ENCODE results near the gene NRGN.

NRGN gene

DNA sequence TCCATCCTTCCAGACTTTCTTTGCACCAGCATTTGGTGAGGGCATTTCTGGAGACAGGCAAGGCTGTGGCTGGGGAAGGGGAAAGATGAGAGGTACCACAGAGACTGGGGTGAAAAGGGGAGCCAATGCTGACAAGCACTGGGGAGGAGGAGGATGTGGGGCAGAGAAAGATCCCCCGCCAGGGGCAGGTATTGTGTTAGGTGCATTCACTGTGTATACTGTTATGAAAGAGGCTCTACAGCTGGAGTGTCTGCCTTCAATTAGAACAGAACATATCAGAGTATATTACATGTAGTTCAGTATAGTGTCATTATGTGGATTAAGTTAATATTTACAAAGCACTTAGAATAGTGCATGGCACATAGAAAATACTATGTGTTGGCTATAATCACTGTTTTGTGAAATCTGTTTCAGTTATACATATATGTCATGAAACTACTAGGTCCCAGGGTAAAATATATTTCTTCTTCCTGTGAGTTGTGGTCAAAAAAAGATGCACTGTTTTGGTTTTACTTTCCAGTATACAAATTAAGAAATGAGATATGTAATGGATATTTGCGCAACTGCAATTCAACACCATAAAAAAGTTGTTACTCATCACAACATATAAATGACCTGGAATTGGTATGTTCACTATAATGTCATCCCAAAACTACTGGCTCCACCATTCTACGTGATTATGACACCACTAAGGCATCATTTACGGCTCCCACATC is 52.0 kb downstream of the NRGN start:
- no peak for DNase-seq

DNA sequence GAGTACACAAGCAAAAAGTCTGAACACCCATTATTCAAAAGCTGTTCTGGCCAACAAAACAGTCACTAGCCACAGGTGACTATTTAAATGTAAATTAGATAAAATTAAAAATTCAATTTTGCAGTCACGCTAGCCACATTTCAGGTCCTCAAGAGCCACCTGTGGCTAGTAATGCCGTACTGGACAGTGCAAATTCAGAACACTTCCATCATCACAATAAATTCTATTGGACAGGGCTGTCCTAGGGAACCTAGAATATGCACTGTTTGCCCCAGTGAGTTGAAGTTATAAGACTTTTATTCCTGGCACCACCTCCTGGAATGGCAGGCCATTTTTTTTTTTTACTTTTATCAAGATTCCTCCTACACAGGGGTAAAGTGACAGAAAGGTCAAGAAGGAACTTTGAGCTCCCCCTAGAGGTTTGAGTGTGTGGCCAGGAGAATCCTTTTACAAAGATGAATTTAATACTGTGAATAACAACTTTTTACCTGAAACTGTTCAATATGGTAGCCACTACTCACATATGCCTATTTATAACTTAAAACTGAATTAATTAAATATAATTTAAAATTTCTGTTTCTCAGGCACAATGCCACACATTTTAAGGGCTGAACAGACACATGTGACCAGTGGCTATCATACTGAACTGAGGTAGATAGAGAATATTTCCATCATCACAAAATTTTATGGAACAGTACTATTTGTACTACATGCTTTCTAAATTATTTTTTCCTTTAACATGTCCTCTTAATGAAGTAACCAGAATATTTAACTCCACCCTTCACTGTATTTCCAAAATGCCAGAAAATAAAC is 53.9 kb downstream of the NRGN start:
- peak; percentile 27 for DNase-seq

DNA sequence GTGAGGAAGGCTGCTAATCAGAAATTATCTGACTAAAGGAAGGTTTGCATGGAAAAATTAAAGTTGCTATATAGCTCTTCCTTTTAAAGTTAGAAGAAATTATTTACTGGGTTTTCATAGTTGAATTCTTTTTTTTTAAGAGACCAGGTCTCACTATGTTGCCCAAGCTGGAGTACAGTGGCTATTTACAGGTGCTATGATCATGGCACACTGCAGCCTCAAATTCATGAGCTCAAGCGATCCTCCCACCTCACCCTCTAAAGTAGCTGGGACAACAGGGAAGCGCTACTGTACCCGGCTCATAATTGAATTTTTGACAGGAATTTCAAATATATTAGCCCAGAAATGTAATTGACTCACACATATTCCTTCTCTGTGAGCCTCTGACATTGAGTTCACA is 56.6 kb downstream of the NRGN start:
- DNase-seq: no peak
